Liver (tissue), 9 donors: ENCODE results near the gene ANKRD11. TPM values are rescaled to one million over a fixed set of nuclear protein-coding genes. Genes with fewer than 3 reads are reported as not detected.
"Not testable (repeated sequence)": the region's sequence is repeated elsewhere in the genome, so short reads cannot be mapped to it uniquely, and the experiment has no call there.

ENCODE experiments used
- DNase-seq: peaks from one replicate; pipeline ENCODE4 v3.0.0-alpha.2; 2017; ENCODE audit warnings: low spot score
- H3K27ac ChIP-seq, 2 donors: one replicate each; pipeline ENCODE4 v1.7.0; 2013; ENCODE audit warnings: inconsistent platforms in 2 of 2, low read length in 2 of 2, control low read depth in 1 of 2, low read depth in 1 of 2, mild to moderate bottlenecking in 1 of 2
- H3K27me3 ChIP-seq, 4 donors: one replicate each; pipeline versions ENCODE4 v1.6.1 to v1.7.0; 2013; ENCODE audit warnings: low read length in 3 of 4, inconsistent platforms in 1 of 4, mild to moderate bottlenecking in 1 of 4, moderate library complexity in 1 of 4; ENCODE audit not compliant: control insufficient read depth in 4 of 4, insufficient read depth in 4 of 4
- H3K36me3 ChIP-seq, 4 donors: one replicate each; pipeline versions ENCODE4 v1.6.1 to v1.7.0; 2013; ENCODE audit warnings: low read length in 3 of 4, mild to moderate bottlenecking in 3 of 4, low read depth in 1 of 4, moderate library complexity in 1 of 4; ENCODE audit not compliant: control insufficient read depth in 4 of 4, insufficient read depth in 3 of 4
- H3K4me1 ChIP-seq, 4 donors: one replicate each; pipeline versions ENCODE4 v1.6.1 to v1.7.0; 2013; ENCODE audit warnings: low read length in 3 of 4, mild to moderate bottlenecking in 3 of 4, moderate library complexity in 1 of 4; ENCODE audit not compliant: control insufficient read depth in 4 of 4, insufficient read depth in 4 of 4
- H3K4me3 ChIP-seq, 3 donors: one replicate each; pipeline versions ENCODE4 v1.6.1 to v1.7.0; 2013; ENCODE audit warnings: low read length in 3 of 3, control low read depth in 1 of 3, low read depth in 1 of 3, mild to moderate bottlenecking in 1 of 3
- H3K9ac ChIP-seq, 2 donors: one replicate each; pipeline ENCODE4 v1.7.0; 2013; ENCODE audit warnings: low read length in 2 of 2, mild to moderate bottlenecking in 2 of 2, moderate library complexity in 2 of 2, control low read depth in 1 of 2, low read depth in 1 of 2
- H3K9me3 ChIP-seq, 4 donors: one replicate each; pipeline versions ENCODE4 v1.6.1 to v1.7.0; 2013; ENCODE audit warnings: low read length in 3 of 4; ENCODE audit not compliant: control insufficient read depth in 4 of 4
- ATF3 ChIP-seq: IDR thresholded peaks from 2 replicates; pipeline ENCODE4 v1.6.1; 2016; ENCODE audit warnings: antibody characterized with exemption
- CTCF ChIP-seq: fragments of 150-350 bp; IDR thresholded peaks from 2 replicates; pipeline ENCODE4 v1.5.1; 2017; ENCODE audit warnings: improper control_type of control experiment, low read depth, low read length; ENCODE audit not compliant: missing input control
- FOXA2 ChIP-seq: IDR thresholded peaks from 2 replicates; pipeline ENCODE4 v1.6.1; 2016; ENCODE audit warnings: antibody characterized with exemption
- GABPA ChIP-seq, 2 donors: IDR thresholded peaks in 1 of 2; conservative IDR thresholded peaks in 1 of 2; 2 replicates each; pipeline ENCODE4 v1.6.1; 2016; ENCODE audit warnings: antibody characterized with exemption in 2 of 2, mild to moderate bottlenecking in 1 of 2, moderate library complexity in 1 of 2
- HNF4A ChIP-seq, 2 donors: conservative IDR thresholded peaks; 2 replicates each; pipeline ENCODE4 v1.6.1; 2016; ENCODE audit warnings: antibody characterized with exemption in 2 of 2, mild to moderate bottlenecking in 2 of 2
- HNF4G ChIP-seq: IDR thresholded peaks from 2 replicates; pipeline ENCODE4 v1.6.1; 2016; ENCODE audit warnings: antibody characterized with exemption
- JUND ChIP-seq, 2 donors: IDR thresholded peaks; 2 replicates each; pipeline ENCODE4 v1.6.1; 2016; ENCODE audit warnings: antibody characterized with exemption in 2 of 2
- NR2F2 ChIP-seq: IDR thresholded peaks from 2 replicates; pipeline ENCODE4 v1.6.1; 2016; ENCODE audit warnings: antibody characterized with exemption
- RAD21 ChIP-seq, 2 donors: IDR thresholded peaks; 2 replicates each; pipeline ENCODE4 v1.6.1; 2016; ENCODE audit warnings: antibody characterized with exemption in 2 of 2, mild to moderate bottlenecking in 2 of 2
- RXRA ChIP-seq, 2 donors: IDR thresholded peaks; 2 replicates each; pipeline ENCODE4 v1.6.1; 2017 to 2018; ENCODE audit warnings: antibody characterized with exemption in 2 of 2, mild to moderate bottlenecking in 1 of 2
- TAF1 ChIP-seq: conservative IDR thresholded peaks from 2 replicates; pipeline ENCODE4 v1.6.1; 2016; ENCODE audit warnings: antibody characterized with exemption, mild to moderate bottlenecking
- YY1 ChIP-seq: IDR thresholded peaks from 2 replicates; pipeline ENCODE4 v1.6.1; 2016; ENCODE audit warnings: antibody characterized with exemption, mild to moderate bottlenecking
- WGBS: extraction: QIAGEN DNeasy Blood & Tissue Kit; methylation state at CpG from one replicate; pipeline ENCODE4 v1.1.7; 2013; 5-methylcytosine and 5-hydroxymethylcytosine counted together
- polyA plus RNA-seq, 2 donors: library from polyadenylated mRNA; stranded (reverse) in 1 of 2; unstranded in 1 of 2; fragments of 200-250 nt in 1 of 2; fragments of >200 nt in 1 of 2; fragmentation: Nextera tagmentation in 1 of 2; extraction: Ambion mirVana in 1 of 2; gene quantifications; one replicate each; pipeline versions ENCODE4 v1.2.1 to v1.2.3, GENCODE V29; 2013 to 2015
- total RNA-seq, 2 donors: library from RNA; depleted of rRNA; stranded (reverse); fragments of >200 nt; gene quantifications; one replicate each; pipeline ENCODE4 v1.2.3, GENCODE V29; 2014
- TF ChIP-seq, protein P1 (sequence below): IDR thresholded peaks from 2 replicates; pipeline ENCODE4 v1.6.1; 2016; ENCODE audit warnings: antibody characterized with exemption, mild to moderate bottlenecking
- TF ChIP-seq, protein P2 (sequence below): IDR thresholded peaks from 2 replicates; pipeline ENCODE4 v1.6.1; 2016; ENCODE audit warnings: antibody characterized with exemption
- donor health status: healthy.
- donor health status: healthy.
- donor health status: healthy.
- donor health status: healthy.
- donor health status: healthy.

The ANKRD11 gene
- total and polyA plus RNA-seq, 4 donors: 16.3 to 55.1 (median 28.0) TPM

- no peaks in the 10 kb centered on the region for H3K9me3 ChIP-seq
- DNase-seq: no peak
- H3K9ac ChIP-seq: no peak overlapping the region
- H3K4me3 ChIP-seq: no peak overlapping the region
- no peaks in the 10 kb centered on the region for H3K27me3 ChIP-seq
- no peaks in the 10 kb centered on the region for H3K36me3 ChIP-seq
- WGBS: 57% methylated on average over 25 of the region's 25 CpGs
- peaks cover 4 to 50% (median 28%) of the 10 kb centered on the region in 4 donors for H3K4me1 ChIP-seq
- peak overlapping the region; percentile 48 to 66 for H3K27ac ChIP-seq
- TF ChIP-seq, protein P1, sequence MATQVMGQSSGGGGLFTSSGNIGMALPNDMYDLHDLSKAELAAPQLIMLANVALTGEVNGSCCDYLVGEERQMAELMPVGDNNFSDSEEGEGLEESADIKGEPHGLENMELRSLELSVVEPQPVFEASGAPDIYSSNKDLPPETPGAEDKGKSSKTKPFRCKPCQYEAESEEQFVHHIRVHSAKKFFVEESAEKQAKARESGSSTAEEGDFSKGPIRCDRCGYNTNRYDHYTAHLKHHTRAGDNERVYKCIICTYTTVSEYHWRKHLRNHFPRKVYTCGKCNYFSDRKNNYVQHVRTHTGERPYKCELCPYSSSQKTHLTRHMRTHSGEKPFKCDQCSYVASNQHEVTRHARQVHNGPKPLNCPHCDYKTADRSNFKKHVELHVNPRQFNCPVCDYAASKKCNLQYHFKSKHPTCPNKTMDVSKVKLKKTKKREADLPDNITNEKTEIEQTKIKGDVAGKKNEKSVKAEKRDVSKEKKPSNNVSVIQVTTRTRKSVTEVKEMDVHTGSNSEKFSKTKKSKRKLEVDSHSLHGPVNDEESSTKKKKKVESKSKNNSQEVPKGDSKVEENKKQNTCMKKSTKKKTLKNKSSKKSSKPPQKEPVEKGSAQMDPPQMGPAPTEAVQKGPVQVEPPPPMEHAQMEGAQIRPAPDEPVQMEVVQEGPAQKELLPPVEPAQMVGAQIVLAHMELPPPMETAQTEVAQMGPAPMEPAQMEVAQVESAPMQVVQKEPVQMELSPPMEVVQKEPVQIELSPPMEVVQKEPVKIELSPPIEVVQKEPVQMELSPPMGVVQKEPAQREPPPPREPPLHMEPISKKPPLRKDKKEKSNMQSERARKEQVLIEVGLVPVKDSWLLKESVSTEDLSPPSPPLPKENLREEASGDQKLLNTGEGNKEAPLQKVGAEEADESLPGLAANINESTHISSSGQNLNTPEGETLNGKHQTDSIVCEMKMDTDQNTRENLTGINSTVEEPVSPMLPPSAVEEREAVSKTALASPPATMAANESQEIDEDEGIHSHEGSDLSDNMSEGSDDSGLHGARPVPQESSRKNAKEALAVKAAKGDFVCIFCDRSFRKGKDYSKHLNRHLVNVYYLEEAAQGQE: no peak
- TF ChIP-seq FOXA2 (no peak), RAD21 (IDR thresholded peaks at IDR 0.05) (peak in 1 of 2 donors; percentile 23)
These were observed 160.0 kb downstream of the ANKRD11 start for GRCh38 chr16:89330177-89330856.

DNA sequence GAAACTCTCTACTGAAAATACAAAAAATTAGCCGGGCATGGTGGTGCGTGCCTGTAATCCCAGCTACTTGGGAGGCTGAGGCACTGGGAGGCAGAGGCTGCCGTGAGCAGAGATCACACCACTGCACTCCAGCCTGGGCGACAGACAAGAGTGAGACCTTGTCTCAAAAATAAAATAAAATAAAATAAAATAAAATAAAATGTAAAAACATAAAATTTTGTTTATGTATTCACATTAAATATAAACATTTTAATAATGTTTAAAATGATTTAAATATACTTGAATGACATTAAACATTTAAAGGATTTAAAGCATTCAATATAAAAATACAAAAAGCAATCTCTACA is 160.6 kb downstream of the ANKRD11 start:
- not testable (repeated sequence) for H3K9ac ChIP-seq, H3K4me3 ChIP-seq, H3K27ac ChIP-seq, H3K9me3 ChIP-seq, H3K27me3 ChIP-seq, DNase-seq, H3K36me3 ChIP-seq
- WGBS: 88% methylated on average over 4 of the region's 4 CpGs
- peaks cover 4 to 45% (median 23%) of the 10 kb centered on the region in 4 donors for H3K4me1 ChIP-seq

GRCh38 chr16:89328412-89329400 is 161.7 kb downstream of the ANKRD11 start:
- H3K36me3 ChIP-seq, H3K4me3 ChIP-seq, H3K27ac ChIP-seq, H3K9ac ChIP-seq, H3K9me3 ChIP-seq, DNase-seq, H3K27me3 ChIP-seq: not testable (repeated sequence)
- peaks cover 4 to 43% (median 15%) of the 10 kb centered on the region in 4 donors for H3K4me1 ChIP-seq
- WGBS: 93% methylated on average over 40 of the region's 41 CpGs

GRCh38 chr16:89326721-89327120 is 163.6 kb downstream of the ANKRD11 start:
- 91% methylated on average over 7 of the region's 7 CpGs for WGBS
- DNase-seq: no peak
- Histone ChIP-seq H3K9ac (no peak overlapping the region), H3K4me3 (no peak overlapping the region), H3K9me3 (no peaks in the 10 kb centered on the region), H3K36me3 (no peaks in the 10 kb centered on the region), H3K27me3 (no peaks in the 10 kb centered on the region), H3K27ac (no peak overlapping the region), H3K4me1 (peaks cover 4 to 39% (median 17%) of the 10 kb centered on the region in 4 donors)
- TF ChIP-seq, protein P2, sequence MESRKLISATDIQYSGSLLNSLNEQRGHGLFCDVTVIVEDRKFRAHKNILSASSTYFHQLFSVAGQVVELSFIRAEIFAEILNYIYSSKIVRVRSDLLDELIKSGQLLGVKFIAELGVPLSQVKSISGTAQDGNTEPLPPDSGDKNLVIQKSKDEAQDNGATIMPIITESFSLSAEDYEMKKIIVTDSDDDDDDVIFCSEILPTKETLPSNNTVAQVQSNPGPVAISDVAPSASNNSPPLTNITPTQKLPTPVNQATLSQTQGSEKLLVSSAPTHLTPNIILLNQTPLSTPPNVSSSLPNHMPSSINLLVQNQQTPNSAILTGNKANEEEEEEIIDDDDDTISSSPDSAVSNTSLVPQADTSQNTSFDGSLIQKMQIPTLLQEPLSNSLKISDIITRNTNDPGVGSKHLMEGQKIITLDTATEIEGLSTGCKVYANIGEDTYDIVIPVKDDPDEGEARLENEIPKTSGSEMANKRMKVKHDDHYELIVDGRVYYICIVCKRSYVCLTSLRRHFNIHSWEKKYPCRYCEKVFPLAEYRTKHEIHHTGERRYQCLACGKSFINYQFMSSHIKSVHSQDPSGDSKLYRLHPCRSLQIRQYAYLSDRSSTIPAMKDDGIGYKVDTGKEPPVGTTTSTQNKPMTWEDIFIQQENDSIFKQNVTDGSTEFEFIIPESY: no peak
- TF ChIP-seq RAD21 (IDR thresholded peaks at IDR 0.05): no peak
- TF ChIP-seq NR2F2: no peak
- TF ChIP-seq JUND (IDR thresholded peaks at IDR 0.05): no peak
- TF ChIP-seq YY1: no peak
- TF ChIP-seq TAF1: no peak
- TF ChIP-seq CTCF: no peak
- TF ChIP-seq GABPA (IDR thresholded peaks at IDR 0.05 in 1 of 2, conservative IDR thresholded peaks at IDR 0.05 in 1 of 2): no peak
- no peak for TF ChIP-seq HNF4A (conservative IDR thresholded peaks at IDR 0.05)
- TF ChIP-seq ATF3: no peak
- no peak for TF ChIP-seq FOXA2
- TF ChIP-seq RXRA (IDR thresholded peaks at IDR 0.05): no peak
- TF ChIP-seq HNF4G: no peak
